HG03439 (cell line): ENCODE measurements around the gene TRIM24.

Experiments
- ATAC-seq: cut with Tn5 transposase; IDR thresholded peaks from one replicate; pipeline ENCODE4 v1.9.1; 2021; ENCODE audit warnings: mild to moderate bottlenecking, moderate library complexity; ENCODE audit not compliant: unreplicated experiment

The TRIM24 gene

DNA sequence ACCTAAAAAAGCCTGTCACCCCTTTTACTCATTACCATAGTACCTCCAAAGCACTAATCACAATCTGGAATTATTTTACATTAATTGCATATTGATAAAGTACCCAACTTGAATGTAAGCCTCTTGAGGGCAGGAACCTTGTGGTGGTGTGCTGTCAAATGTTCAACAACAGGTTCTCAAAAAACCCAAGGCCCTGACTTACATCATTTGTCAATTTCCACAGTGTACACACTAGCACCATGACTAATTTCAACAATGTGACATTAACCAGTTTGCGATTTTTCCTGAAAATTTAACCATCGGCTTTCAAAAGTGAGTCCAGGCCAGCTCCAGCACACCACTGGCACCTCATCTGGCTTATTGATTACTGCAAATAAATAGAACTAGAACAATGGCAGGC, 153.6 kb downstream of the TRIM24 start:
- no peak for ATAC-seq

GRCh38 chr7:138616085-138616484, 156.0 kb downstream of the TRIM24 start:
- ATAC-seq = no peak

DNA sequence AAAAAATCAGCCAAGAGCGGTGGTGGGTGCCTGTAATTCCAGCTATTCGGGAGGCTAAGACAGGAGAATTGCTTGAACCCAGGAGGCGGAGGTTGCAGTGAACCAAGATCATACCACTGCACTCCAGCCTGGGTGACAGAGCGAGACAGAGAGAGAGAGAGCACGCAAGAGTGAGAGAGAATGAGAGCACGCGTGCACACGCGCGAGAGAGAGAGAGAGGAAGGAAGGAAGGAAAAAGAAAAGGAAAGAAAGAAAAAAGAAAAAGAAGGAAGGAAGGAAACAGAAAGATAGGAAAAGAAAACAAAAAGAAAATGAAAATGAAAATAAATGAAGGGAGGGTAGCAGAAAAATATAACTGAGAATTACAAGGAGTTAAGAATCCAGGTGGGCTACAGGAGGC, 158.4 kb downstream of the TRIM24 start:
- ATAC-seq = no peak

DNA sequence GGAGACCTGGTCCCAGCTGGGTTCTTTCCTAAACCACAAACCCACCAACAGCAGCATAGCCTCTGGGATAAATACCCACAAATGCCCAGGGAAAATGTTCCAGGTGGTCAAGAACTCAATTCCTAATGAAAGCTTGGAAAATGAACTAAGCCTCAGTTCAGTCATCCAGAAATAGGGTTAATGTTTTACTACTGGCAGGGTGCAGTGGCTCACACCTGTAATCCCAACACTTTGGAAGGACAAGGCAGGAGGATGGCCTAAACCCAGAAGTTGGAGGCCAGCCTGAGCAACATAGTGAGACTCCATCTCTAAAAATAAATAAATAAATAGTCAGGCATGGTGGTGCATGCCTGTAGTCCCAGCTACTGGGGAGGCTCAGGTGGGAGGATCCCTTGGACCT, 158.9 kb downstream of the TRIM24 start:
- ATAC-seq = no peak

- ATAC-seq = no peak
These were observed 162.8 kb downstream of the TRIM24 start for GRCh38 chr7:138622841-138623240.

DNA sequence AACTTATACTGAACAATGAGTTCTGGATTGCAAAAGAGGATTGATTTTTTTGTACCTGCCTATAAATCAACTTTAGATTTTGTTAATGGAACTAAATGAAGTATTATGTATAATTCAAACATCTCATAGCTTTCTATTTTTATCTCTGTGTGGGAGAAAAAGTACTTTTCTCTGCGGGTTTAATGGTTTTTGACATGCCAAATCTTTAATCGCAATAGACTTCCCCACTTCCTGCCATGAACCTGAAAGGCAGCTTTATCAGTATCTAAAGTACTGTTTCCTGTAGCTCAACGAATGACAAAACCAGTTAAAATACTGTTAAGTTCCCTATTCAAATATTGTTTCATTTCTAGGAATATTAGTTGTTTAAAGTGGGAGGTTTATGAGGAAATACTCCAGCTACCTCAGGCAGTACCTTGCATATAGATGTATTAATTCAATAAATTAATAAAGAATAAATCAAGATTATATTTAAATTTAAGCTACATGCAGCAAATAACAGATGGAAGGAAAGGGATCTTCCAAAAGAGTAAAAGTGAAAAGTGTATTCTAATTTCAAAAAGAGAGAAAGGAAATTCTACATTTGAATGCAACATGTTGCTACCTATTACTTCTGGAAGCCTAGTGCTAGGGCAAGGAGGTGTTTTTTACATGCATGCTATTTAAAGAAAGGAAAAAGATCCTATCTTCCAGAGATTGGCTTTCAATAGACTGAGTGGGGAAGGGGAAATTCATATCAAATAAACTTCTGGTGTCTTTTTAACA, 165.2 kb downstream of the TRIM24 start:
- ATAC-seq = no peak

GRCh38 chr7:138625849-138626230, 165.8 kb downstream of the TRIM24 start:
- no peak for ATAC-seq

- ATAC-seq = no peak
These were observed 166.8 kb downstream of the TRIM24 start for GRCh38 chr7:138626846-138627245.

DNA sequence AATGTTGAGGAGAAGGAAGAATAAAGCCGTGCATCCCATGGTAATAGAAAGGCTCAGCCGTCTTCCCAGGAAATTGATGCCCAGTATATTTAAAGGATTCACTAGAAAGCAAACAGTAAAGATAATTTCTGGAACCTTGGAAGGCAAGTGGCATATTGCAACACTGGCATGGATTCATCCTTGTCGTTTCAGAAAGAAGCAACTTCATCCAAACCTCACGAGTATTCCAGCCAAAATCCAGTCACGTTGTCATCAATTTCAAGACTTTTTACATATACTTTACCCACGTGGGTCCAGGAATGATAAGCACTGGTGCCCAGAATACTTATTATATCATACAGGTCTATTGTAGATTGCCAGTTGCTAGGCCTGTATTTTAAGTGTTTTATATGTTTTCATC, 167.3 kb downstream of the TRIM24 start:
- no peak for ATAC-seq

DNA sequence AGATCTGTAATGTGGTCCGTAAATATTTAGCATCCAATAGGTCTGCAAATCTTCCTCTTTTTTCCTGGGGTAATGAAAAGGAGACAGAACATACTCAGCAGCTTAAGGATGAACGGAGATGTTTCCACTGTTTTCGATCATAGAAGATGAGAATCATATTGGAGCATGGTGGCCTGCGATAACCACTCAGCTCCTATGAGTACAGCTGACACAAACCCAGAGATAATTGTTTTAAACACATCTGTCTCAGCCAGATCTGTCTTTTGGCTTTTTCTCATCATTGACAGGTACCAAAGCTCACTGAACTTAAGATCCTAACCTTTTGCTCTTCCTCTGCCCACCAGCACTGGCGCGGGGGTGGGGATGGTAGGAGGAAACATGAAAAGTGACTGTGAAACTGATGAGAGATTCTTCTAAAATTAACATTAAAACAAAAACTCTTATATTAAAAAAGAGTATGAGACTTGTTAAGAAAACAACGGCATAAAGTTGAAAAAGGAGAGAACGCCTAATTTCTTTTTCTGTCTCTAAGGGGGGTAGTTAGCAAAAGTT, 170.1 kb downstream of the TRIM24 start:
- ATAC-seq = no peak

DNA sequence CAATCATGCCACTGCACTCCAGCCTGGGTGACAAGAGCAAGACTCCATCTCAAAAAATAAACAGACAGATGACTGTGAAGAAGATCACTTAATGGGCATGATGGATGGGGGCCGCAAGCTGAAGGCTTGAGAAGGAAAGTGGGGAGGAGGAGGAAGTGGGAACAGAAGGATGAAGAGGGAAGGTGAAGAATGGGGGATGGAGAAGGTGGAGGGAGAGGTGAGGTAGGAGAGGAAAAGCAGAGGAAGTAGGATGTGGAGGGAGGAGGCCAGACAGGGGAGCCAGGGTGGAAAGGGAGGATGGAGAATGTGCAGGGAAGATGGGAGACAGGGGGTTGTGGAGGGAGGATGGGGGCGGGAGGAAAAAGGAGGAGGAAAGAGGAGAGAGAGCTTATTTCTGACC, 172.3 kb downstream of the TRIM24 start:
- ATAC-seq = no peak

- ATAC-seq = no peak
These were observed 173.0 kb downstream of the TRIM24 start for GRCh38 chr7:138632826-138633602.
